ENCODE data around the gene ZPLD1. TPM values are rescaled to one million over a fixed set of nuclear protein-coding genes. Genes with fewer than 3 reads are reported as not detected.

The ZPLD1 gene
- total RNA-seq, 2 experiments from 2014 or later = not detected

GRCh38 chr3:102391491-102391890 lies 43.3 kb upstream of the ZPLD1 start:
- Mint-ChIP-seq H3K27me3 (no peaks in the 10 kb centered on the region), H3K36me3 (ENCODE audit: low read depth) (no peaks in the 10 kb centered on the region), H3K9me3 (no peaks in the 10 kb centered on the region), H3K4me1 (ENCODE audit: low read depth) (no peaks in the 10 kb centered on the region), H3K27ac (no peak overlapping the region), H3K4me3 (no peak overlapping the region)
- Histone ChIP-seq H3K27me3 (ENCODE audit: control insufficient read depth in 1 of 2, insufficient read depth in 2 of 2, low read length in 2 of 2) (no peaks in the 10 kb centered on the region), H3K4me3 (ENCODE audit: low read length) (no peak overlapping the region), H3K4me1 (ENCODE audit: insufficient read depth, low read length) (no peaks in the 10 kb centered on the region), H3K27ac (ENCODE audit: low read depth in 1 of 2, low read length in 2 of 2) (no peak overlapping the region), H3K36me3 (ENCODE audit: insufficient read depth, low read length) (no peaks in the 10 kb centered on the region), H3K9me3 (ENCODE audit: control insufficient read depth in 1 of 2, insufficient read depth in 1 of 2, low read length in 2 of 2) (no peaks in the 10 kb centered on the region)
- ATAC-seq (ENCODE audit: poor library complexity) (no peak), DNase-seq (no peak)
- CTCF ChIA-PET = no interaction called here
- no peak for TF ChIP-seq CTCF (IDR thresholded peaks at IDR 0.05)
- POLR2A ChIA-PET = no interaction called here
- intact Hi-C loops (cut with DNase I, micrococcal nuclease) = no loop called here

DNA sequence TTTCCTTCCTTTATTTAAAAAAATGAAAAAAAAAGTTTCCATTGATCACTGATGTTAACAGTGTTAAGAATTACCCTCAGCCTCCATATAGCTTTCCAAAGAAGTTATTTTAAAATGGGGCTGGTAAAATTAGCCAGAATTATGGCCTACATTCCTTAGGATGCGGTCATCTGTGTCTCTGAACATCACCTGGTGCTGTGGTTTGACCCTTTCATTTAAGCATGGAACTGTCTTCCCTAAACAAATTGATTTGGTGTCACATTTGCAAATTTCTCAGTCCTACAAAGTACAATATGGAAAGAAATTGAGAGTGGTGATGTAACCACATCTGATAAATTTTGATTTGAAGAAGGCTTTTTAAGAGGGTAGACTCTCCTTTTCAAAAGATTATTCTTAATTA lies 40.3 kb upstream of the ZPLD1 start:
- no peak for ATAC-seq (ENCODE audit: poor library complexity)
- POLR2A ChIA-PET = no interaction called here
- Mint-ChIP-seq H3K36me3 (ENCODE audit: low read depth) (no peaks in the 10 kb centered on the region), H3K9me3 (no peaks in the 10 kb centered on the region), H3K27me3 (peaks cover 20% of the 10 kb centered on the region), H3K27ac (no peak overlapping the region), H3K4me1 (ENCODE audit: low read depth) (no peaks in the 10 kb centered on the region), H3K4me3 (no peak overlapping the region)
- DNase-seq = no peak
- no peaks in the 10 kb centered on the region for H3K27me3 ChIP-seq (ENCODE audit: control insufficient read depth in 1 of 2, insufficient read depth in 2 of 2, low read length in 2 of 2)
- H3K9me3 ChIP-seq (ENCODE audit: control insufficient read depth in 1 of 2, insufficient read depth in 1 of 2, low read length in 2 of 2) = no peaks in the 10 kb centered on the region
- H3K27ac ChIP-seq (ENCODE audit: low read depth in 1 of 2, low read length in 2 of 2) = no peak overlapping the region
- CTCF ChIA-PET = interaction anchor here (1.0 kb wide), 1 partner anchor 14 kb away, joined by 3 read pairs; no protein-coding TSS in a partner anchor
- no peak overlapping the region for H3K4me3 ChIP-seq (ENCODE audit: low read length)
- no peaks in the 10 kb centered on the region for H3K4me1 ChIP-seq (ENCODE audit: insufficient read depth, low read length)
- no peaks in the 10 kb centered on the region for H3K36me3 ChIP-seq (ENCODE audit: insufficient read depth, low read length)
- intact Hi-C loops (cut with DNase I, micrococcal nuclease) = no loop called here
- TF ChIP-seq CTCF (IDR thresholded peaks at IDR 0.05) = no peak

DNA sequence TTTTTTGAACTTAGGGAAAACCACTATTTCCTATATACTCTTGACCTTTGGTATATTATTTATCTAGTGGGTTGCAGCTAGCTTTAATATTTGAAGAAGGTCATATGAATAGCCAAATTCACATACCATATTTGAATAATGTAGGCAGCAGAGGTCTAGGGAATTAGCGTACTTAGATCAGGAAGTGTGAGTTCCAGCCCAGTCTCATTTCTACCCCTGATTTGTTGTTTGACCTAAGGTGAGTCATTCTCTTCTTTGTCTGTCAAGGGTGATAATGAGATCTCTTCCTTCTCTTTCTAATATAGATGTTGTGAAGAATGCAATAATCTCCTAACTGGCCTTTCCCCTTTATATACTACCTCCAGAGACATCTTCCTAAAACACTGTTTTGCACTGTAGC lies 36.6 kb upstream of the ZPLD1 start:
- CTCF ChIA-PET = no interaction called here
- Mint-ChIP-seq H3K4me1 (ENCODE audit: low read depth) (no peaks in the 10 kb centered on the region), H3K4me3 (no peak overlapping the region), H3K36me3 (ENCODE audit: low read depth) (no peaks in the 10 kb centered on the region), H3K27ac (no peak overlapping the region), H3K27me3 (peaks cover 26% of the 10 kb centered on the region), H3K9me3 (no peaks in the 10 kb centered on the region)
- Histone ChIP-seq H3K4me3 (ENCODE audit: low read length) (no peak overlapping the region), H3K36me3 (ENCODE audit: insufficient read depth, low read length) (no peaks in the 10 kb centered on the region), H3K9me3 (ENCODE audit: control insufficient read depth in 1 of 2, insufficient read depth in 1 of 2, low read length in 2 of 2) (no peaks in the 10 kb centered on the region), H3K27me3 (ENCODE audit: control insufficient read depth in 1 of 2, insufficient read depth in 2 of 2, low read length in 2 of 2) (peaks cover 0 to 4% of the 10 kb centered on the region in 2 experiments), H3K27ac (ENCODE audit: low read depth in 1 of 2, low read length in 2 of 2) (no peak overlapping the region), H3K4me1 (ENCODE audit: insufficient read depth, low read length) (no peaks in the 10 kb centered on the region)
- TF ChIP-seq CTCF (IDR thresholded peaks at IDR 0.05) = no peak
- POLR2A ChIA-PET = no interaction called here
- DNase-seq = no peak
- intact Hi-C loops (cut with DNase I, micrococcal nuclease) = no loop called here
- ATAC-seq (ENCODE audit: poor library complexity) = no peak

All from CD4-positive, alpha-beta T cell (primary cell).